Measurements from ENCODE around the gene RPL27. TPM values are rescaled to one million over a fixed set of nuclear protein-coding genes. Genes with fewer than 3 reads are reported as not detected.

Gene RPL27
- total and polyA plus RNA-seq, 2 of the 13 experiments (the other 11 are each of a cell fraction or from before 2014, with no cell fraction given), result 1,585 to 5,840 TPM

DNA sequence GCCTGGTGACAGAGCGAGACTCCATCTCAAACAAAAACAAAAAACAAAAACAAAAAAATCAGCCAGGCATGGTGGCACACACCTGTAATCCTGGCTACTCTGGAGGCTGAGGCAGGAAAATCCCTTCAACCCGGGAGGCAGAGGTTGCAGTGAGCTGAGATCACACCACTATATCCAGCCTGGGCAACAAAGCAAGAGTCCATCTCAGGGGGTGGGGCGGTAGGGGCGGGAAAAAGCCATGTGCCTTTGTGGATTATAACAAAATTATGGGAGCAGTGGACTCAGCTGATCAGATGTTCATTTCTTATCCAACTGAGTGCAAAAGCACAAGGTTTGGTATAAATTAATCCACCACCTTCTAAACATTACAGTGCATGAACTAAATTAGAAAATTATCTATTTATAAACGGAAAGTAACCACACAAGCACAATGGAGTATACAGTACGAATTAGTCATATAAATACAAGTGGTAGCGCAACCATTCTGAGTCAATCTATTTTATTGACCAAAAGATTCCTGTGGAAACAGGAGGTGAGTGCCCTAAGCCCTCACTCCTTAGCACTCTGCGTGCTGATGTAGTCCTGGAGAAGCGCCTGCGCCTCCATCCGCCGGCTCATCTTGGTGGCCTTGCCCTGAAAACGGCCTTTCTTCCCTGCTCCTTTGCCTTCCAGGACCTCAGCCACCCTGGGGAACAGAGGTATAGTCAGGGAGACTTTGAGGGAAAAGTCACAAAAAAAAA lies 48.0 kb upstream of the RPL27 start:
- no peak overlapping the region for H3K27ac ChIP-seq (ENCODE audit: extremely low read length, insufficient read depth, low read length)
- H3K79me2 ChIP-seq (ENCODE audit: insufficient read depth, low read length), result no peaks in the 10 kb centered on the region
- ChIA-PET POLR2A (no interaction called here), CTCF (ENCODE audit: low intra/inter-chr PET ratio, low total read pairs) (no interaction called here)
- intact Hi-C loops (cut with micrococcal nuclease; ENCODE audit: unreplicated experiment), result no loop called here
- WGBS (ENCODE audit: low lambda C conversion rate), result 93% methylated on average over 13 of the region's 13 CpGs
- no peak overlapping the region for H3K4me3 ChIP-seq (replicated peaks in 1 of 3; ENCODE audit: insufficient read depth in 1 of 3, low read depth in 2 of 3, low read length in 3 of 3)
- H4K20me1 ChIP-seq (ENCODE audit: insufficient read depth, low read length), result no peaks in the 10 kb centered on the region
- H3K27me3 ChIP-seq (ENCODE audit: control insufficient read depth in 1 of 2, insufficient read depth in 2 of 2, low read length in 2 of 2), result no peaks in the 10 kb centered on the region
- ATAC-seq (no peak), DNase-seq (ENCODE audit: low spot score) (no peak), FAIRE-seq (no peak)
- TF ChIP-seq SP4 (CRISPR knock-in tag; IDR thresholded peaks at IDR 0.05) (no peak), TOPORS (CRISPR knock-in tag; IDR thresholded peaks at IDR 0.05) (no peak), PHF5A (CRISPR knock-in tag; IDR thresholded peaks at IDR 0.05; ENCODE audit: low read depth, unreplicated experiment) (no peak), GTF2F1 (IDR thresholded peaks at IDR 0.05; ENCODE audit: low read length) (no peak), KLF6 (CRISPR knock-in tag; IDR thresholded peaks at IDR 0.05) (no peak), CHD4 (IDR thresholded peaks at IDR 0.05; ENCODE audit: borderline replicate concordance, low read length) (no peak), SP1 (IDR thresholded peaks at IDR 0.05) (no peak), SP1 (CRISPR knock-in tag; IDR thresholded peaks at IDR 0.05) (no peak), ZNF703 (CRISPR knock-in tag; IDR thresholded peaks at IDR 0.05; ENCODE audit: borderline replicate concordance) (no peak), ZNF225 (CRISPR knock-in tag; IDR thresholded peaks at IDR 0.05) (no peak), SMAD3 (CRISPR knock-in tag; IDR thresholded peaks at IDR 0.05) (no peak), ZNF773 (CRISPR knock-in tag; IDR thresholded peaks at IDR 0.05; ENCODE audit: borderline replicate concordance) (no peak), ZNF567 (CRISPR knock-in tag; IDR thresholded peaks at IDR 0.05; ENCODE audit: borderline replicate concordance) (no peak), PAF1 (CRISPR knock-in tag; IDR thresholded peaks at IDR 0.05) (no peak), CEBPB (IDR thresholded peaks at IDR 0.05; ENCODE audit: borderline replicate concordance, low read depth, low read length) (no peak)
- TF ChIP-seq, protein P1, sequence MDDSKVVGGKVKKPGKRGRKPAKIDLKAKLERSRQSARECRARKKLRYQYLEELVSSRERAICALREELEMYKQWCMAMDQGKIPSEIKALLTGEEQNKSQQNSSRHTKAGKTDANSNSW (CRISPR knock-in tag; IDR thresholded peaks at IDR 0.05; ENCODE audit: borderline replicate concordance), result no peak
- TF ChIP-seq, protein P2, sequence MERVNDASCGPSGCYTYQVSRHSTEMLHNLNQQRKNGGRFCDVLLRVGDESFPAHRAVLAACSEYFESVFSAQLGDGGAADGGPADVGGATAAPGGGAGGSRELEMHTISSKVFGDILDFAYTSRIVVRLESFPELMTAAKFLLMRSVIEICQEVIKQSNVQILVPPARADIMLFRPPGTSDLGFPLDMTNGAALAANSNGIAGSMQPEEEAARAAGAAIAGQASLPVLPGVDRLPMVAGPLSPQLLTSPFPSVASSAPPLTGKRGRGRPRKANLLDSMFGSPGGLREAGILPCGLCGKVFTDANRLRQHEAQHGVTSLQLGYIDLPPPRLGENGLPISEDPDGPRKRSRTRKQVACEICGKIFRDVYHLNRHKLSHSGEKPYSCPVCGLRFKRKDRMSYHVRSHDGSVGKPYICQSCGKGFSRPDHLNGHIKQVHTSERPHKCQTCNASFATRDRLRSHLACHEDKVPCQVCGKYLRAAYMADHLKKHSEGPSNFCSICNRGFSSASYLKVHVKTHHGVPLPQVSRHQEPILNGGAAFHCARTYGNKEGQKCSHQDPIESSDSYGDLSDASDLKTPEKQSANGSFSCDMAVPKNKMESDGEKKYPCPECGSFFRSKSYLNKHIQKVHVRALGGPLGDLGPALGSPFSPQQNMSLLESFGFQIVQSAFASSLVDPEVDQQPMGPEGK (CRISPR knock-in tag; IDR thresholded peaks at IDR 0.05), result no peak
- TF ChIP-seq, protein P3, sequence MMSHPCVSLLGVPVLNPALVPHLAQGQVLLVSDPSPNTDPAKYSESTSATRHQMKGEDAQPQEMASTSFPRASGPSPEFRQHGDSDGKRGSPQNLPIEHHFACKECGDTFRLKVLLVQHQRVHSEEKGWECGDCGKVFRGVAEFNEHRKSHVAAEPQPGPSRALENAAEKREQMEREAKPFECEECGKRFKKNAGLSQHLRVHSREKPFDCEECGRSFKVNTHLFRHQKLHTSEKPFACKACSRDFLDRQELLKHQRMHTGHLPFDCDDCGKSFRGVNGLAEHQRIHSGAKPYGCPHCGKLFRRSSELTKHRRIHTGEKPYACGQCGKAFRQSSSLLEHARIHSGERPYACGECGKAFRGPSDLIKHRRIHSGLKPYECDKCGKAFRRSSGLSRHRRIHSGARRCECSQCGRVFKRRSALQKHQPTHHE (CRISPR knock-in tag; IDR thresholded peaks at IDR 0.05; ENCODE audit: borderline replicate concordance), result no peak
- TF ChIP-seq, protein P4, sequence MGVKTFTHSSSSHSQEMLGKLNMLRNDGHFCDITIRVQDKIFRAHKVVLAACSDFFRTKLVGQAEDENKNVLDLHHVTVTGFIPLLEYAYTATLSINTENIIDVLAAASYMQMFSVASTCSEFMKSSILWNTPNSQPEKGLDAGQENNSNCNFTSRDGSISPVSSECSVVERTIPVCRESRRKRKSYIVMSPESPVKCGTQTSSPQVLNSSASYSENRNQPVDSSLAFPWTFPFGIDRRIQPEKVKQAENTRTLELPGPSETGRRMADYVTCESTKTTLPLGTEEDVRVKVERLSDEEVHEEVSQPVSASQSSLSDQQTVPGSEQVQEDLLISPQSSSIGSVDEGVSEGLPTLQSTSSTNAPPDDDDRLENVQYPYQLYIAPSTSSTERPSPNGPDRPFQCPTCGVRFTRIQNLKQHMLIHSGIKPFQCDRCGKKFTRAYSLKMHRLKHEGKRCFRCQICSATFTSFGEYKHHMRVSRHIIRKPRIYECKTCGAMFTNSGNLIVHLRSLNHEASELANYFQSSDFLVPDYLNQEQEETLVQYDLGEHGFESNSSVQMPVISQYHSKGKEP (CRISPR knock-in tag; IDR thresholded peaks at IDR 0.05), result no peak
- TF ChIP-seq, protein P5, sequence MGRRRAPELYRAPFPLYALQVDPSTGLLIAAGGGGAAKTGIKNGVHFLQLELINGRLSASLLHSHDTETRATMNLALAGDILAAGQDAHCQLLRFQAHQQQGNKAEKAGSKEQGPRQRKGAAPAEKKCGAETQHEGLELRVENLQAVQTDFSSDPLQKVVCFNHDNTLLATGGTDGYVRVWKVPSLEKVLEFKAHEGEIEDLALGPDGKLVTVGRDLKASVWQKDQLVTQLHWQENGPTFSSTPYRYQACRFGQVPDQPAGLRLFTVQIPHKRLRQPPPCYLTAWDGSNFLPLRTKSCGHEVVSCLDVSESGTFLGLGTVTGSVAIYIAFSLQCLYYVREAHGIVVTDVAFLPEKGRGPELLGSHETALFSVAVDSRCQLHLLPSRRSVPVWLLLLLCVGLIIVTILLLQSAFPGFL (CRISPR knock-in tag; IDR thresholded peaks at IDR 0.05), result no peak
- peaks cover 1 to 21% of the 10 kb centered on the region in 2 experiments; a peak in 2 of 5 replicates for H3K36me3 ChIP-seq (replicated peaks in 1 of 2; ENCODE audit: control insufficient read depth in 1 of 2, insufficient read depth in 2 of 2, low read length in 2 of 2)
- peaks cover 13% of the 10 kb centered on the region for H3K4me1 ChIP-seq (ENCODE audit: insufficient read depth, low read length)
- in situ Hi-C loops (cut with HindIII; ENCODE audit: extremely low pct_ligation_motif_present, low pct_unique_long_range_greater_than_20kb), result no loop called here
- H3K9me3 ChIP-seq (ENCODE audit: low read length), result no peaks in the 10 kb centered on the region
- BruUV-seq (replicated peaks), result no TSS peak
- no peak overlapping the region for H3K9ac ChIP-seq (ENCODE audit: insufficient read depth, low read depth, low read length)
- no peak overlapping the region for H3K4me2 ChIP-seq (ENCODE audit: low read depth, low read length)
- no peak overlapping the region for H2AFZ ChIP-seq (ENCODE audit: low read length)

Data from HepG2 (cell line).